Central memory CD8-positive, alpha-beta T cell (primary cell): ENCODE measurements around the gene ARHGAP4.

Source experiments
- ATAC-seq: fragments of 150-1000 bp; cut with Tn5 transposase; replicated peaks from 2 replicates; pipeline ENCODE4 v1.10.0; 2022; ENCODE audit warnings: mild to moderate bottlenecking, moderate FRiP score, moderate number of reproducible peaks; ENCODE audit not compliant: poor library complexity, severe bottlenecking; ENCODE audit errors: extremely low read depth
- DNase-seq, 2 donors: peaks; one replicate each; pipeline ENCODE4 v3.0.0; 2021; ENCODE audit warnings: low spot score in 2 of 2
- H3K27ac Mint-ChIP-seq: one replicate; pipeline ENCODE4 v1.8.0; 2022; ENCODE audit warnings: low read depth, mild to moderate bottlenecking, moderate library complexity, mixed read lengths
- H3K27me3 Mint-ChIP-seq: one replicate; pipeline ENCODE4 v1.8.0; 2022; ENCODE audit warnings: mixed read lengths
- H3K36me3 Mint-ChIP-seq: one replicate; pipeline ENCODE4 v1.8.0; 2022; ENCODE audit warnings: mild to moderate bottlenecking, moderate library complexity, mixed read lengths; ENCODE audit not compliant: insufficient read depth
- H3K4me1 Mint-ChIP-seq: one replicate; pipeline ENCODE4 v1.8.0; 2022; ENCODE audit warnings: mixed read lengths
- H3K4me3 Mint-ChIP-seq: one replicate; pipeline ENCODE4 v1.8.0; 2022; ENCODE audit warnings: mild to moderate bottlenecking, moderate library complexity, mixed read lengths
- H3K9me3 Mint-ChIP-seq: one replicate; pipeline ENCODE4 v1.8.0; 2022; ENCODE audit warnings: mixed read lengths

ARHGAP4 gene

DNA sequence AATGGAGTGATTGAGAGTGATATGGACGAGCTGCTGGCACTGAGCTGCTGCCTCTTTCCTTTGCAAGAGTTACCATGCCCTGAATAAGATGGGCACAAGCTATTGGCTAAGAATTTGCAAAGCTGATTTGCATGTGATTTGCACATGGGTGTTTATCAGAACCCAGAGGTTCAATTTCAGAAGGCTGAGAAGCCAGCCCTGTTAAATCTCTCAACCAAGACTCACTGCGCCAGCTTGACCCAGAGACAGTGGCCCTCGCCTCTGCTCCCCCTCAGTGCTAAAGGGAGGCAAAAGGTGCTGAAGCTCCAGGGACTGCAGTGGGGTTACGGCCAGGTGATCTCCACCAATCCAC lies 701 bp downstream of the ARHGAP4 start:
- Mint-ChIP-seq H3K36me3 (peaks cover 9% of the 10 kb centered on the region), H3K27ac (peak overlapping the region; percentile 96), H3K27me3 (no peaks in the 10 kb centered on the region), H3K4me1 (peaks cover 51% of the 10 kb centered on the region), H3K9me3 (no peaks in the 10 kb centered on the region), H3K4me3 (peak overlapping the region; percentile 90)
- no peak for DNase-seq
- no peak for ATAC-seq

DNA sequence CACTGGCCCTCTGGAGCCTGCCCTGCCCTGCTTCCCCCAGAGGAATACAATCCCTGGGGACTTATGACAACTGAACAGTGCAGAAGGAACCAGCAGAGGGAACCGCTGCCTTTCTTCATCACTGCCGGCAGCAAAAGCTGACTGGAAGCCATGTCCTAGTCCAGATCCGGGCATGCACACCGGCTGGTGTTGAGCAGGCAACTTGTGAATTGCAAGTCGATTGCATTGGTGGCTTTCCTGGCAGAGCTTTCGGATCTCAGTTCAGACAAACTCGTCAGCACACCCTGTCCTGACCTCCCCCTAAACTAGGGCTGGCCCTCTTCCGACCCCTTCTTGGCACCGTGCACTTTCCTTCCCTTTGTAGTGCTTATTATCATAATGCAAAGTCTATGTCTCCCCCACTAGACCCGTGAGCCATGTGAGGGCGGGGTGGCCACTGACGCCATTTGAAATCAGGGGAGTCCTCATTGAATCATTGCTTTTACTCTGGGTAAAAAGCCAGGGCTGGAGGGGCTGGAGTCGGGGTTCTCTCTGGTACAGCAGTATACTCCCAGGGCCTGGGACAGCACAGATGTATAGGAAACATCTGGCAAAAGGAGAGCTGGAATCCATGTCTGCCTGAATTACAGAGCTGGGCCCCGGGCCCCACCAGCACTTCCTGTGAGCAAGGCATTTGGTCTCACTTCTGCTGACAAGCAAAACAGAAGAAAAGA lies 1.8 kb downstream of the ARHGAP4 start:
- Mint-ChIP-seq H3K9me3 (no peaks in the 10 kb centered on the region), H3K4me1 (peaks cover 51% of the 10 kb centered on the region), H3K27me3 (no peaks in the 10 kb centered on the region), H3K4me3 (peak overlapping the region; percentile 90), H3K36me3 (peaks cover 14% of the 10 kb centered on the region), H3K27ac (peak overlapping the region; percentile 80)
- ATAC-seq (no peak), DNase-seq (peak in 1 of 2 donors; percentile 38)

DNA sequence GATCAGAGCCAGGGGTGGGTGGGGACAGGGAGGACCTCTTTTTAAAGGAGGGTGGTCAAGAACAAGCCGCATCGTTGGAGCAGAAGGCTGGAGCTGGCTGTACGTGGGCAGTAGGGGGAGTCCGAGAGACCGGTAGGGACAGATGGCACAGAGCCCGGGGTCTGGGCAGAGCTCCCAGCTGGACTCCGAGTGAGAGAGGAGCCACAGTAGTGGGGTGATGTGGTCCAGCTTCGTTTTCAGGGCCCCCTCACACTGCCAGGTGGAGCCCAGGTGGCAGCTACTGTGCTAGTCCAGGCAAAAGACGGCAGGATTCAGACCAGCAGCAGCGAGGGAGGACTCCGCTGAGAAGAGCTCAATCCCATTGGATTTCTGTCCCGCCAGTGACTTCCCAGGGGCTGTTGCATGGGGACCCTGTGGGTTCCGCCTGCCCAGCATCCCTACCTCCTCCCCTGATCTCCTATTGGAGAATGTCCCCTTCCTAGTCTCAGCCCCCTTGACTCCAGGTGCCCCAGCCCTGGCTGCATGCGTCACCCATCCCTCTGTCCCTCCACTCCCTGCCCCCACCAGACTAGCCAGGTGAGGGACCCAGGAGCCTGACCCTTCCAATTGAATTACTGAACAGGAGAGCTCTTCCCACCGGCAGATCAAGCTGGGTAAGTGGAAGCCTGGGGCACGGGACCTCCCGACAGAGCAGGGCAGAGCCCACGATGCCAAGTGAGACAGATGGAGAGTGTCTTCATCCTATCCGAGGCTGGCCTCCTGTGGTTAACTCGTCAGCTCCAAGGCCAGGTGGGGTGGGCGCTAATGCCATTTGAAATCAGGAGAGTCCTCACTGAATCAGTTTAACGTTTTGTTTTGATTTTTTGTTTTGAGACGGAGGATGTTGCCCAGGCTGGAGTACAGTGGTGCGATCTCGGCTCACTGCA lies 2.9 kb downstream of the ARHGAP4 start:
- Mint-ChIP-seq H3K4me1 (peaks cover 45% of the 10 kb centered on the region), H3K9me3 (no peaks in the 10 kb centered on the region), H3K27me3 (no peaks in the 10 kb centered on the region), H3K4me3 (peak overlapping the region; percentile 90), H3K27ac (peak overlapping the region; percentile 75), H3K36me3 (peaks cover 16% of the 10 kb centered on the region)
- DNase-seq (no peak), ATAC-seq (no peak)

DNA sequence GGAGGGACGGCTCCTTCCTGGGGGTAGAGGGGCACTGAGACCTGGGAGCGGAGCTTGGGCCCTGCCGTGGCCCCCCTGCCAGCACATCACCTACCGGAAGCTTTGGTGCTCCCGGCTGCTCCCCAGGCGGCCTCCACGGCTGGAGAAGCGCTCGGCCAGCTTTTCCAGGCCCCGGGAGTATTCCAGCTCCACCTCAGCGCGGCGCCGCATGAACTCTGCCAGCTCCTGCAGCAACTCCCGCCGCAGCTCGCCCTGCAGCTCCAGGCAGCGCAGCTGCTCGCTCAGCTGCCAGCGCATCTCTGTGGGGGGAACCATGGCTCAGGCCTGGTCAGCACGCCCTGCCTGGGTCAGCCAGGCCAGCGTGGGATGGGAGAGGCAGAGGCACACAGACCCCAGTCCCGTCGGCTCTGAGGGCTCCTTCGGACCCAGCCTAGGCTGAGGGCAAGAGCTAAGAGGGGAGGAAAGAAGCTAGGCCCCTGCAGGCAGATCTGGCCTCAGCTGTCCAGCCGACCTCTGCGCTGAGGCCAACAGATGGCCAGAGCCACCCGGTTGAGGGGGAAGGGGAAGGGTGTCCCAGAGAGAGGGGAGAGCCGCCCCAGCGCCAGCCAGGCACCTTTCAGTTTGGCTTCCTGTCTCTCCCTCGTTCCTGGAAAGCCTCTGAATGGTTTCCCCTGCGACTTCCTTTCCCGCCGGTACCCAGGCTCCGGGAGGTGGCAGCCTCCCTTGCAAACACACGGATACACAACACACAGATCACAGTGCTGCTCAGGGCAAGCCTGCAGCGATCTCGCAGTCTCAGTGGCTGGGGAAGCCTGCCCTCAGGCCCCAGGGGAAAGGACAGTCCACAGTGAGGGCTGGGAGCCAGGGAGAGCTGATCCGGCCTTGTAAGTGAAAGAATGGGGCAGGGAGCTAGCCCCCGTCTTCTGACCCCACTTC lies 4.3 kb downstream of the ARHGAP4 start:
- peaks cover 35% of the 10 kb centered on the region for H3K4me1 Mint-ChIP-seq
- DNase-seq: no peak
- H3K9me3 Mint-ChIP-seq: no peaks in the 10 kb centered on the region
- ATAC-seq: no peak
- no peaks in the 10 kb centered on the region for H3K27me3 Mint-ChIP-seq
- H3K27ac Mint-ChIP-seq: peak overlapping the region; percentile 75
- peak overlapping the region; percentile 90 for H3K4me3 Mint-ChIP-seq
- peaks cover 15% of the 10 kb centered on the region for H3K36me3 Mint-ChIP-seq

DNA sequence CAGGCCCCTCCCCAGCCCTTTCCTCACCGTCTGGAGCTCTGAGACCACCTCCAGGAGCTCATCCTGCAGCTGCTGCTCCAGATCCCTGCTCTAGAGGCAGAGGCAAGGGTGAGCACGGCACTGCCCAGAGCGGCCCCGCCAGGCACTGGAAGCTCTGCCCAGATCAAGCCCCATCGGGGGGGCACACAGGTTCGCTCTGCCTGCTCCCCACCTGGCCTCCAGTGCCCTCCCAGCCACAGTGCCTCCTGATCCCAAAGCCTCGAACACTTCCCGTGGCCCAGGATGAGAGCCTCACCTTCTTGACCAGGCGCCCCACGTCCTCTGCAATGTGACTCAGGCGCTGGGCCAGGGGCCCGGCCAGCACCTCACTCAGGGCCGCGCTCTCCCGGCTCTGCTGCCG lies 5.0 kb downstream of the ARHGAP4 start:
- Mint-ChIP-seq H3K4me3 (no peak overlapping the region), H3K36me3 (peaks cover 20% of the 10 kb centered on the region), H3K27me3 (no peaks in the 10 kb centered on the region), H3K4me1 (peaks cover 31% of the 10 kb centered on the region), H3K27ac (no peak overlapping the region), H3K9me3 (no peaks in the 10 kb centered on the region)
- DNase-seq (no peak), ATAC-seq (no peak)

DNA sequence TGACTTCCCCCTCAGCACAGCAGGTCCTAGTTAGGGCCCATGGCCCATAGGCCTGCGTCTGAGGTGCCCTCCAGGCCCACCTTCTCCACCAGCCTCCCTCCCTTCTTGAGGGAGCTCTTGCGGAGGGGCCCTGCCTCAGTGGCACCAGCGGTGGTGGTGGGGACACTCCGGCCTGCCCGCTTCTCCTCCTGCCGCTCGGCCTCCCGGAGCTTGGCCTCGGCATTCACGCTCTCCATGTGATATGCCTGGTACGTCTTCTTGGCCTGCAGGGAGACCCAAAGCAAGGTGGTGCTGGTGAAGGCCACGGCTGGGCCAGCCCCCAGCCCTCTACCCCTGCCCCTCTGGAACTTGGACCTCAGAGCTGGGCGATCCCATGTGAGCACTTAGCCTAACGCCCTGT lies 5.5 kb downstream of the ARHGAP4 start:
- DNase-seq: no peak
- Mint-ChIP-seq H3K4me1 (peaks cover 28% of the 10 kb centered on the region), H3K27me3 (no peaks in the 10 kb centered on the region), H3K9me3 (no peaks in the 10 kb centered on the region), H3K4me3 (peak overlapping the region; percentile 16), H3K36me3 (peaks cover 22% of the 10 kb centered on the region), H3K27ac (no peak overlapping the region)
- no peak for ATAC-seq

DNA sequence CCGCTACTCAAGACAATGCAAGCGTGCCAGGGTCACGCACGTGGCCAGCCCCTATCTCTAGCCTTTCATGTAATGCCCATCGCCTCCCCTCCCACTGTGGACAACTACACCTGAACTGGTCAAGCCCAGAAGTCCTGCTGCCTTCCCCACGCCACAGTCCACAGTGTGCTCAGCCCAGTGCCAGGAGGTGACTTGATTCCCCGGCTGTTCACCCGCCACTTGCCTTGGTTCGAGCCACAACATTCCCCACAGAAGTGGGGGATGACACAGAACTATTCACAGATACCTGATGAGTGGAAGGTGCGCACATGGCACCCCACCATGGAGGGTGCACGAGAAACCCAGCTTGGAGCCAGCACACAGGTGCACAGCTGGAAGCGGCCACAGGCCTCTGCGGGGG lies 6.8 kb downstream of the ARHGAP4 start:
- ATAC-seq (no peak), DNase-seq (no peak)
- H3K4me1 Mint-ChIP-seq: peaks cover 19% of the 10 kb centered on the region
- H3K9me3 Mint-ChIP-seq: no peaks in the 10 kb centered on the region
- H3K4me3 Mint-ChIP-seq: no peak overlapping the region
- no peak overlapping the region for H3K27ac Mint-ChIP-seq
- no peaks in the 10 kb centered on the region for H3K27me3 Mint-ChIP-seq
- H3K36me3 Mint-ChIP-seq: peaks cover 24% of the 10 kb centered on the region

DNA sequence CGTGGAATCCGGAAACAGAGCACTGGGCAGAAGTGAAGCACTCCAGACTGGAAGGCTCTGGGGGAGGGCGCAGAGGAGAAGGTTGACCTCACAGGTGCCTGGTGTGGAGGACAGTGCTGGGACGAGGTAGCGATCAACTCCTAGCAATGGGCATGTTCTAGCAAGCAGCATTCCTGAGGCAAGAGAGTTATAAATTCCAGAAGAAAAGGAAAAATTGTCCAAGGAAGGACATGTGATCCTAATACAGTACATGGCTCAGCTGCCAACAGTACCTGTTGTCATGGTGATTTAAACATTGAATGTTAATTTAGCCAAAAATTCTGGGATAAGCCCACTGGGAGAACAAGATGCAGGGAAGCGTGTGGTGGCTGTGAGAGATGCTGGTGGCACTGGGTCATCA lies 8.2 kb downstream of the ARHGAP4 start:
- Mint-ChIP-seq H3K9me3 (no peaks in the 10 kb centered on the region), H3K27me3 (no peaks in the 10 kb centered on the region), H3K36me3 (peaks cover 28% of the 10 kb centered on the region), H3K27ac (no peak overlapping the region), H3K4me1 (peaks cover 9% of the 10 kb centered on the region), H3K4me3 (no peak overlapping the region)
- DNase-seq (no peak), ATAC-seq (no peak)

DNA sequence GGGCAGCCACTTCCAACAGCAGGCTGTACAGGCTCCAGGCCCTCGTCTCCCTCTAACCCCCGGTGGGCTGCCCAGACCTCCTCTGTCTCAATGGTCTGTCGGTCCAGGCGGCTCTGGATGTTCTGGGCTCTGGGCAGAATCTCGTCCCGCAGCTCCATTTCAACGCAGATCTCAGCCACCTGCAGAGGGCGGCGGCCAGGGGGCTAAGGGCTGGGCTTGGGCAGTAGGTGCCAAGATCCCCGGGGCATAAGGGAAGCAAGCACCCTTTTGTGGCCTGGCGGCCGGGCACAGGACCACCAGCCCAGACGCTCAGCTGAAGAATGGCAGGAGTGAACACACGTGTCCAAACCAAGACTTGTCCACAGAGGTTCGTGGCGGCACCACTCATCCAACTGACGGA lies 12.4 kb downstream of the ARHGAP4 start:
- Mint-ChIP-seq H3K9me3 (no peaks in the 10 kb centered on the region), H3K36me3 (peaks cover 47% of the 10 kb centered on the region), H3K27me3 (no peaks in the 10 kb centered on the region), H3K27ac (no peak overlapping the region), H3K4me1 (no peaks in the 10 kb centered on the region), H3K4me3 (no peak overlapping the region)
- ATAC-seq (no peak), DNase-seq (no peak)

DNA sequence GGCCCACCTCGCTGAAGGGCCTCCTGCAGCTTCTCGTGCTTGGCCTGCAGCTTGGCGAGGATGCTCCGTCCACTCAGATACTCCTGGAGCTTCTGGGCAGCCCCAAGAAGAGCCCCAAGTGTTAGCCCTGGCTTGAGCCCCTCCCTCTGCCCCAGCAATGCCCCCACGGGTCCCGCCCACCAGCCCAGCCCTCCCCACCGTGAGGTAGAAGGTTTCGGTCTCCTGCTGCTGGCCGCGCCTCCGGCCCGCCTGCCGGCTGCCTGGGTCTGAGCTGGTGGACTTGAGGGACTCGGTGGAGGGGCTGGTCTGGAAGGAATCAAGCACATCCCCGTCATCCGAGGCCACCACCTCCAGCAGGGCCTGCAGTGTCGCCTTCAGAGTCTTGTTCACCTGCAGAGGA lies 12.9 kb downstream of the ARHGAP4 start:
- H3K27ac Mint-ChIP-seq: no peak overlapping the region
- ATAC-seq (no peak), DNase-seq (no peak)
- peaks cover 45% of the 10 kb centered on the region for H3K36me3 Mint-ChIP-seq
- no peaks in the 10 kb centered on the region for H3K27me3 Mint-ChIP-seq
- no peak overlapping the region for H3K4me3 Mint-ChIP-seq
- no peaks in the 10 kb centered on the region for H3K4me1 Mint-ChIP-seq
- H3K9me3 Mint-ChIP-seq: no peaks in the 10 kb centered on the region

DNA sequence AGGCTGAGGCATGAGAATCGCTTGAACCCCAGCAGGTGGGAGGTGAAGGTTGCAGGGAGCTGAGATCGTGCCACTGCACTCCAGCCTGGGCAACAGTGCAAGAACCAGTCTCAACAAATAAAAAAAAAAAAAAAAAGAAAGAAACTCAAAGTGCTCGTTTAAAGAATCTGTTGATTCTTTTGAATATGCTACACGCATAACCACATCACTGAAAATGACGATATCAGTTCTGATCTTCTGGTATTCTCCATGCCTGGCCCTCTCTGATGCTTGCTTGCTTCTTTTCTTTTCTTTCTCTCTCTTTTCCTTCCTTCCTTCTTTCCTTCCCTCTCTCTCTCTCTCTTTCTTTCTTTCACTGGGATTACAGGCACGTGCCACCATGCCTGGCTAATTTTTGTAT lies 14.3 kb downstream of the ARHGAP4 start:
- no peak overlapping the region for H3K4me3 Mint-ChIP-seq

DNA sequence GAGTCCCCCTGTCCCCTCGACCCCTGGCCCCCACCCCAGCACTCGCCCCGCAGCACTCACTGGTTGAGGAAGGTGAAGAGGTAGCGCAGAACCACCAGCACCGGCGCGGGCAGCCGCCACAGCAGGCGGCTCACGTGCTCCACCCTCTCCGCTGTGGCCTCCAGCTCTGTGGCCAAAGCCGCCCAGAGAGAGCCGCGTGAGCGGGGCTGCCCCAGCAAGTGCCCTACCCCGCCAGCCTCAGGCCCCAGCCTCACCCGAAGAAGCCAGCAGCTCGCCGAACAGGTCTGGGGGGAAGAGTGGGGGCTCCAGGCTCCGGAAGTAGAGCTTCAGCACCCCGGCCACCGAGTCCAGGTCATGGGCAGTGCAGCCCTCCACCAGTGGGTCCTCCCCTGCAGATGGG lies 15.6 kb downstream of the ARHGAP4 start:
- ATAC-seq (no peak), DNase-seq (no peak)
- H3K27me3 Mint-ChIP-seq: no peaks in the 10 kb centered on the region
- peaks cover 41% of the 10 kb centered on the region for H3K36me3 Mint-ChIP-seq
- H3K4me1 Mint-ChIP-seq: peaks cover 10% of the 10 kb centered on the region
- no peaks in the 10 kb centered on the region for H3K9me3 Mint-ChIP-seq
- no peak overlapping the region for H3K4me3 Mint-ChIP-seq
- H3K27ac Mint-ChIP-seq: no peak overlapping the region

More for the DNA sequence above, 14.3 kb downstream of the ARHGAP4 start:
- H3K9me3 Mint-ChIP-seq: no peaks in the 10 kb centered on the region
- H3K27ac Mint-ChIP-seq: peak overlapping the region; percentile 80
- no peaks in the 10 kb centered on the region for H3K4me1 Mint-ChIP-seq
- H3K36me3 Mint-ChIP-seq: peaks cover 43% of the 10 kb centered on the region
- DNase-seq: no peak
- H3K27me3 Mint-ChIP-seq: no peaks in the 10 kb centered on the region
- no peak for ATAC-seq
